ENCODE results near the gene DOCK4.

- TF ChIP-seq TAF1 (IDR thresholded peaks at IDR 0.05; ENCODE audit: low read depth) (no peak), REST (IDR thresholded peaks at IDR 0.05; ENCODE audit: low read depth) (no peak), RAD21 (IDR thresholded peaks at IDR 0.05; ENCODE audit: low read depth) (no peak)
Observed at GRCh38 chr7:112173568-112173905, 32.7 kb downstream of the DOCK4 start.
